Measurements from ENCODE around the gene CPN1. TPM values are rescaled to one million over a fixed set of nuclear protein-coding genes. Genes with fewer than 3 reads are reported as not detected.
A peak's percentile ranks its signal among the peaks of the same experiment; 100 is the strongest.
"Not testable (repeated sequence)": the region's sequence is repeated elsewhere in the genome, so short reads cannot be mapped to it uniquely, and the experiment has no call there.

The CPN1 gene
- total RNA-seq (not detected), polyA plus RNA-seq (0.02 TPM)
- long read RNA-seq, donor 1, result 0 reads
- long read RNA-seq, donor 2, result 0 reads
- long read RNA-seq, donor 3, result 0 reads
- long read RNA-seq, donor 4, result 0 reads
- long read RNA-seq, donor 5, result 0 reads
- long read RNA-seq, donor 6, result 0 reads
- long read RNA-seq, donor 7, result 0 reads
- long read RNA-seq, donor 8, result 0 reads
- long read RNA-seq, donor 9, result 0 reads
- long read RNA-seq, donor 10, result 0 reads

- Histone ChIP-seq H3K36me3 (ENCODE audit: control insufficient read depth in 2 of 2, insufficient read depth in 2 of 2, low read length in 1 of 2) (no peaks in the 10 kb centered on the region), H3K27me3 (ENCODE audit: control insufficient read depth in 2 of 2, insufficient read depth in 1 of 2, low read length in 1 of 2) (peaks cover 0 to 6% of the 10 kb centered on the region in 2 donors), H3K4me1 (ENCODE audit: control insufficient read depth in 2 of 2, insufficient read depth in 2 of 2, low read length in 2 of 2) (no peaks in the 10 kb centered on the region), H3K4me3 (ENCODE audit: low read length in 2 of 2) (no peak within 1 kb of the TSS), H3K27ac (ENCODE audit: low read depth in 1 of 2, low read length in 1 of 2) (no peak within 1 kb of the TSS), H3K9me3 (ENCODE audit: control insufficient read depth in 2 of 2, insufficient read depth in 1 of 2, low read length in 1 of 2) (no peaks in the 10 kb centered on the region)
- DNase-seq (ENCODE audit: low read depth in 6 of 9, low spot score in 9 of 9), result no peak
- WGBS, result 95% methylated on average over 24 of the region's 24 CpGs
Observed at GRCh38 chr10:100081075-100082001, at the start of gene CPN1. CPN1 (minus strand) TSS chr10:100081869; CDS start chr10:100081625, 244 bp downstream.

GRCh38 chr10:100130831-100131230, 49.2 kb upstream of the CPN1 start:
- DNase-seq (ENCODE audit: low read depth in 6 of 9, low spot score in 9 of 9), result no peak
- H3K36me3 ChIP-seq (ENCODE audit: control insufficient read depth in 2 of 2, insufficient read depth in 2 of 2, low read length in 1 of 2), result no peaks in the 10 kb centered on the region
- H3K27ac ChIP-seq (ENCODE audit: low read depth in 1 of 2, low read length in 1 of 2), result no peak overlapping the region
- WGBS, result 96% methylated on average over 7 of the region's 7 CpGs
- H3K4me1 ChIP-seq (ENCODE audit: control insufficient read depth in 2 of 2, insufficient read depth in 2 of 2, low read length in 2 of 2), result no peaks in the 10 kb centered on the region
- H3K27me3 ChIP-seq (ENCODE audit: control insufficient read depth in 2 of 2, insufficient read depth in 1 of 2, low read length in 1 of 2), result peaks cover 0 to 5% of the 10 kb centered on the region in 2 donors
- peaks cover 2 to 8% of the 10 kb centered on the region in 2 donors for H3K9me3 ChIP-seq (ENCODE audit: control insufficient read depth in 2 of 2, insufficient read depth in 1 of 2, low read length in 1 of 2)
- H3K4me3 ChIP-seq (ENCODE audit: low read length in 2 of 2), result no peak overlapping the region

DNA sequence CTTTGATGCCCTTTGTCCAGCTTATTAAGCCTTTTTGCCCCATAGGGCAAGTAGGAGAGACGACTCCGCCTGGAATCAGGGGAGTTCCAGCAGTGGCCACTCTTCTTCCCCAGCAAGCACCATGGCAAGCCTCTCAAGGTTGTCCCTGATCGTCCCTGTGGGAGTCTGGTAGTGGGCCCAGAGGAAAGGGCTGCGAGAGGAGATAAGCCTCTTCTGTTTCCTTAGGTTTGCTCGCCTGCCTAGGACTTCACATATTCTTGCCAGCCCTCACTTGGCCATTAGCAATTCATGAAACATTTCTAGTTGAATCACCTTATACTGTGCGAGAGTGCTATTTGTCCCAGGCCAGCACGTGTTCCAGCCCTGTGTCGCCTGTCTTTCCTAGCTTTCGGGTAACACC, 47.8 kb upstream of the CPN1 start:
- peaks cover 0 to 4% of the 10 kb centered on the region in 2 donors for H3K9me3 ChIP-seq (ENCODE audit: control insufficient read depth in 2 of 2, insufficient read depth in 1 of 2, low read length in 1 of 2)
- H3K27ac ChIP-seq (ENCODE audit: low read depth in 1 of 2, low read length in 1 of 2), result no peak overlapping the region
- no peak for DNase-seq (ENCODE audit: low read depth in 6 of 9, low spot score in 9 of 9)
- H3K4me3 ChIP-seq (ENCODE audit: low read length in 2 of 2), result no peak overlapping the region
- no peaks in the 10 kb centered on the region for H3K36me3 ChIP-seq (ENCODE audit: control insufficient read depth in 2 of 2, insufficient read depth in 2 of 2, low read length in 1 of 2)
- WGBS, result 75% methylated on average over 9 of the region's 9 CpGs
- peaks cover 0 to 5% of the 10 kb centered on the region in 2 donors for H3K27me3 ChIP-seq (ENCODE audit: control insufficient read depth in 2 of 2, insufficient read depth in 1 of 2, low read length in 1 of 2)
- no peaks in the 10 kb centered on the region for H3K4me1 ChIP-seq (ENCODE audit: control insufficient read depth in 2 of 2, insufficient read depth in 2 of 2, low read length in 2 of 2)

DNA sequence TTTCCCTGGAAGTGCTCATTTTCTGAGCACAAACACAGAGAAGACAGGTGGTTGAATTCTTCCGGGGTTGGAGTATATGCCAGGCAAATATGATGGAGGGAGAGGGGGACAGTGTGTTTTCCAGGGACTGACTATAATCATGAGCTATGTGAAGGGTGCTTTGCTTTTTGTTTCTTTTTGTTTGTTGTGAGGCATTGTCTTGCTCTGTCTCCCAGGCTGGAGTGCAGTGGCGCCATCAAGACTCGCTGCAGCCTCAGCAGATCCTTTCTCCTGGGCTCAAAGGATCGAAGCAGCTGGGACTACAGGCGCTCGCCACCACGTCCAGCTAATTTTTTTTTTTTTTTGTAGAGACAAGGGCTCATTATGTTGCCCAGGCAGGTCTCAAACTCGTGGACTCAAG, 47.3 kb upstream of the CPN1 start:
- H3K36me3 ChIP-seq (ENCODE audit: control insufficient read depth in 2 of 2, insufficient read depth in 2 of 2, low read length in 1 of 2), result no peaks in the 10 kb centered on the region
- no peaks in the 10 kb centered on the region for H3K9me3 ChIP-seq (ENCODE audit: control insufficient read depth in 2 of 2, insufficient read depth in 1 of 2, low read length in 1 of 2)
- H3K27me3 ChIP-seq (ENCODE audit: control insufficient read depth in 2 of 2, insufficient read depth in 1 of 2, low read length in 1 of 2), result peaks cover 0 to 5% of the 10 kb centered on the region in 2 donors
- 94% methylated on average over 8 of the region's 8 CpGs for WGBS
- no peak overlapping the region for H3K4me3 ChIP-seq (ENCODE audit: low read length in 2 of 2)
- H3K4me1 ChIP-seq (ENCODE audit: control insufficient read depth in 2 of 2, insufficient read depth in 2 of 2, low read length in 2 of 2), result no peaks in the 10 kb centered on the region
- H3K27ac ChIP-seq (ENCODE audit: low read depth in 1 of 2, low read length in 1 of 2), result no peak overlapping the region
- DNase-seq (ENCODE audit: low read depth in 6 of 9, low spot score in 9 of 9), result no peak

DNA sequence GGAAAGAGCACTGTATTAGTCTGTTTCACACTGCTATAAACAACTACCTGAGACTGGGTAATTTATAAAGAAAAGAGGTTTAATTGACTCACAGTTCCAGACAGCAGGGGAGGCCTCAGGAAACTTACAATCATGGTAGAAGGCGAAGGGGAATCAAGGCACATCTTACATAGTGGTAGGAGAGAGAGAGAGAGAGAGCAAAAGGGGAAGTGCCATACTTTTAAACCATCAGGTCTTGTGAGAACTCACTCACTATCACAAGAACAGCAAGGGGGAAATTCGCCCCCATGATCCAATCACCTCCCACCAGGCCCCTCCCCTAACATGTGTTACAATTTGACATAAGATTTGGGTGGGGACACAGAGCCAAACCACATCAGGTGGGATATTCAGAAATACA, 43.7 kb upstream of the CPN1 start:
- H3K27ac ChIP-seq (ENCODE audit: low read depth in 1 of 2, low read length in 1 of 2); H3K27me3 ChIP-seq (ENCODE audit: control insufficient read depth in 2 of 2, insufficient read depth in 1 of 2, low read length in 1 of 2); DNase-seq (ENCODE audit: low read depth in 6 of 9, low spot score in 9 of 9); H3K4me1 ChIP-seq (ENCODE audit: control insufficient read depth in 2 of 2, insufficient read depth in 2 of 2, low read length in 2 of 2); H3K4me3 ChIP-seq (ENCODE audit: low read length in 2 of 2); H3K9me3 ChIP-seq (ENCODE audit: control insufficient read depth in 2 of 2, insufficient read depth in 1 of 2, low read length in 1 of 2); H3K36me3 ChIP-seq (ENCODE audit: control insufficient read depth in 2 of 2, insufficient read depth in 2 of 2, low read length in 1 of 2): not testable (repeated sequence)
- WGBS, result 86% methylated on average over 2 of the region's 2 CpGs

DNA sequence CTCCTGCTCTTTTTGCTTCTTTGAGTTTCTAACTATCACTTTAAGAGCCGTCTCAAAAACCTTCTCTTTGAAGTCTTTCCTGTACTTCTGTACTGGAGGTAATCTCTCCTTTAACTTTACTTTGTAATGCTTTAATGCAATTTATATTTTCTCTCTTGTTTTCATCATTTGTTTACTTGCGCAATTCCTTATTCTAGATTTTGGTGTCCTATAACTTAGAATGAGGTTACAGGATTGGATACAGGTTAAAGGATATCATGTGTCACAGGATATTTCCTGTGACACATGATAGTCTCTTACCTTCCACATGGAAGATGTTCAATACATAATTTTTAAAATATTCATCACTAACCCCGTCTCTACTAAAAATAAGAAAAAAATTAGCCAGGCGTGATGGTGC, 42.4 kb upstream of the CPN1 start:
- H3K4me1 ChIP-seq (ENCODE audit: control insufficient read depth in 2 of 2, insufficient read depth in 2 of 2, low read length in 2 of 2), result peaks cover 0 to 4% of the 10 kb centered on the region in 2 donors
- WGBS, result 92% methylated on average over 4 of the region's 4 CpGs
- H3K27ac ChIP-seq (ENCODE audit: low read depth in 1 of 2, low read length in 1 of 2), result no peak overlapping the region
- no peaks in the 10 kb centered on the region for H3K36me3 ChIP-seq (ENCODE audit: control insufficient read depth in 2 of 2, insufficient read depth in 2 of 2, low read length in 1 of 2)
- no peak overlapping the region for H3K4me3 ChIP-seq (ENCODE audit: low read length in 2 of 2)
- no peak for DNase-seq (ENCODE audit: low read depth in 6 of 9, low spot score in 9 of 9)
- H3K9me3 ChIP-seq (ENCODE audit: control insufficient read depth in 2 of 2, insufficient read depth in 1 of 2, low read length in 1 of 2), result no peaks in the 10 kb centered on the region
- H3K27me3 ChIP-seq (ENCODE audit: control insufficient read depth in 2 of 2, insufficient read depth in 1 of 2, low read length in 1 of 2), result no peaks in the 10 kb centered on the region

GRCh38 chr10:100122780-100123179, 41.1 kb upstream of the CPN1 start:
- no peaks in the 10 kb centered on the region for H3K9me3 ChIP-seq (ENCODE audit: control insufficient read depth in 2 of 2, insufficient read depth in 1 of 2, low read length in 1 of 2)
- H3K27me3 ChIP-seq (ENCODE audit: control insufficient read depth in 2 of 2, insufficient read depth in 1 of 2, low read length in 1 of 2), result peaks cover 0 to 2% of the 10 kb centered on the region in 2 donors
- peak in 3 of 9 donors; percentile 13 to 45 (median 15) for DNase-seq (ENCODE audit: low read depth in 6 of 9, low spot score in 9 of 9)
- no peak overlapping the region for H3K27ac ChIP-seq (ENCODE audit: low read depth in 1 of 2, low read length in 1 of 2)
- H3K4me3 ChIP-seq (ENCODE audit: low read length in 2 of 2), result no peak overlapping the region
- no peaks in the 10 kb centered on the region for H3K36me3 ChIP-seq (ENCODE audit: control insufficient read depth in 2 of 2, insufficient read depth in 2 of 2, low read length in 1 of 2)
- peaks cover 0 to 4% of the 10 kb centered on the region in 2 donors for H3K4me1 ChIP-seq (ENCODE audit: control insufficient read depth in 2 of 2, insufficient read depth in 2 of 2, low read length in 2 of 2)

DNA sequence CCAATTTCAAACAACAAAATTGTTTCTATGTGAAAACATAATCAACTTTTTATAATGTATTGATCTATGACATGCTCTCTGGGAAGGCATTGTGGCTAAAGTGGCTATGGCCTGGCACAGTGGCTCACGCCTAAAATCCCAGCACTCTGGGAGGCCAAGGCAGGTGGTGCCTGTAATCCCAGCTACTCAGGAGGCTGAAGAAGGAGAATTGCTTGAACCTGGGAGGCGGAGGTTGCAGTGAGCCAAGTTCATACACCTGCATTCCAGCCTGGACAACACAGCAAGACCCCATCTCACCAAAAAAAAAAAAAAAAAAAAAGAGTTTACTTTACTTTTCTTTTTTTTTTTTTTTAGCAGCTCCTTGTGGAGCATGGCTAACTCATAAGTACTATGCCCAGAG, 38.9 kb upstream of the CPN1 start:
- no peak for DNase-seq (ENCODE audit: low read depth in 6 of 9, low spot score in 9 of 9)
- 98% methylated on average over 2 of the region's 2 CpGs for WGBS
- H3K27me3 ChIP-seq (ENCODE audit: control insufficient read depth in 2 of 2, insufficient read depth in 1 of 2, low read length in 1 of 2), result peaks cover 0 to 14% of the 10 kb centered on the region in 2 donors
- H3K9me3 ChIP-seq (ENCODE audit: control insufficient read depth in 2 of 2, insufficient read depth in 1 of 2, low read length in 1 of 2), result no peaks in the 10 kb centered on the region
- no peaks in the 10 kb centered on the region for H3K36me3 ChIP-seq (ENCODE audit: control insufficient read depth in 2 of 2, insufficient read depth in 2 of 2, low read length in 1 of 2)
- H3K27ac ChIP-seq (ENCODE audit: low read depth in 1 of 2, low read length in 1 of 2), result no peak overlapping the region
- H3K4me3 ChIP-seq (ENCODE audit: low read length in 2 of 2), result no peak overlapping the region
- H3K4me1 ChIP-seq (ENCODE audit: control insufficient read depth in 2 of 2, insufficient read depth in 2 of 2, low read length in 2 of 2), result peaks cover 0 to 4% of the 10 kb centered on the region in 2 donors

DNA sequence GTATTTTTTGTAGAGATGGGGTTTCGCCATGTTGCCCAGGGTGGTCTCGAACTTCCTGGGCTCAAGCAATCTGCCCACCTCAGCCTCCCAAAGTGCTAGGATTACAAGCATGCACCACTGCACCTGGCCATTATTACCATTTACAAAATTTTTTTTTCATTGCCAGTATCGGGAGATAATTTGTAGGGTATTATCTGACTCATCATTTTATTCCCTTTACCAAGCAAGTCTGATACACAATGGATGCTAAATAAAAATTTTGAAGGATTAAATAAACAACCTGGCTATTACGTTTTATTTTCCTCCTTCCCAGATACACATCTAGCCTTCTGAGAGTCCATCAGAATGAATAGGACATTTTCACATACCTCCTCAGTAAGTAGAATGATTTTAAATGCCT, 38.1 kb upstream of the CPN1 start:
- Histone ChIP-seq H3K4me1 (ENCODE audit: control insufficient read depth in 2 of 2, insufficient read depth in 2 of 2, low read length in 2 of 2) (peaks cover 0 to 4% of the 10 kb centered on the region in 2 donors), H3K27ac (ENCODE audit: low read depth in 1 of 2, low read length in 1 of 2) (no peak overlapping the region), H3K4me3 (ENCODE audit: low read length in 2 of 2) (no peak overlapping the region), H3K36me3 (ENCODE audit: control insufficient read depth in 2 of 2, insufficient read depth in 2 of 2, low read length in 1 of 2) (no peaks in the 10 kb centered on the region), H3K27me3 (ENCODE audit: control insufficient read depth in 2 of 2, insufficient read depth in 1 of 2, low read length in 1 of 2) (peaks cover 4 to 22% of the 10 kb centered on the region in 2 donors), H3K9me3 (ENCODE audit: control insufficient read depth in 2 of 2, insufficient read depth in 1 of 2, low read length in 1 of 2) (no peaks in the 10 kb centered on the region)
- DNase-seq (ENCODE audit: low read depth in 6 of 9, low spot score in 9 of 9), result no peak
- 99% methylated on average over 4 of the region's 4 CpGs for WGBS

Data from thymus (tissue), 14 donors.